NCI-H2196 treated with DMSO at 0.1 percent for 48 hours (cell line): Measurements from ENCODE around the gene MYNN.
A peak's percentile ranks its signal among the peaks of the same experiment; 100 is the strongest.

Experiments
- DNase-seq: peaks from one replicate; lab custom pipeline; 2025; ENCODE audit not compliant: unreplicated experiment; lab: John Stamatoyannopoulos, UW

MYNN gene

GRCh38 chr3:169774186-169774585 lies 990 bp downstream of the MYNN start:
- DNase-seq, result no peak

- DNase-seq, result no peak
Observed at GRCh38 chr3:169777822-169778221, 4.6 kb downstream of the MYNN start.

DNA sequence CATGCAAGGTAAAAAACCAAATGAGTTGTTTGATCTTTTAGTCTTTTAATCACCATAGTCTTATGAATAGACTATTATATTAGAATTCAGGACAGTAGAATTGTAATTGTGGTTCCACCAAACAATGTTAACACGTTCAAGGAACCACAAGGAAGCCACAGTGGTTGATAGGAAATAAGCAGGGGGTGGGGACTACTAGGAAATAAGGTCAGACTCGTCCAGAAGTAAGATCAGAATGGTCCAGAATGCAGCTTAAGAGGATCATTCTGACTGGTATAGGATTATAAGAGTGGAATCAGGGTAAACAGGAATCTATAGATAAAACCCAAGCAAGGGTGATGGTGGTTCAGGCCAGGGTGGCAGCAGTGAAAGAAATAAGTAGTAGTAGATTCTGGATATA lies 7.5 kb downstream of the MYNN start:
- no peak for DNase-seq

GRCh38 chr3:169781209-169781855 lies 8.1 kb downstream of the MYNN start:
- no peak for DNase-seq

DNA sequence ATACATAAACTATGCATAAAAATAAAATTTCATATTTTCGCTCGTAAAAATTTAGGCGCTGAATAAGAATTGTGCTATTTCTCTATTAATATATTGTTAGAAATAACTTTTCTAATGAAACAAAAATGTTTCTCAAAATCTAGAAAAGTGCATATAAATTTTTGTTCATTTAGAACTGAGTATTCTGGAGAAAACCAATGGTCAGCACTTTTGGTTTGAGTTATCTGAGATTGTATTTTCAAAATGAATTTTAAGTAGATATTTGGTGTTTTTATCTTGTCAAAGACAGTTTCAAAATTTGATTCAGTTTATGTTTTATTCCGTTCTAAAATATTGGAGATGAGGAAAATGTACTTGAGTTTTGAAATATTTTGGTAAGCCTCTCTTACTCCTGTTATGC lies 13.9 kb downstream of the MYNN start:
- DNase-seq, result no peak

DNA sequence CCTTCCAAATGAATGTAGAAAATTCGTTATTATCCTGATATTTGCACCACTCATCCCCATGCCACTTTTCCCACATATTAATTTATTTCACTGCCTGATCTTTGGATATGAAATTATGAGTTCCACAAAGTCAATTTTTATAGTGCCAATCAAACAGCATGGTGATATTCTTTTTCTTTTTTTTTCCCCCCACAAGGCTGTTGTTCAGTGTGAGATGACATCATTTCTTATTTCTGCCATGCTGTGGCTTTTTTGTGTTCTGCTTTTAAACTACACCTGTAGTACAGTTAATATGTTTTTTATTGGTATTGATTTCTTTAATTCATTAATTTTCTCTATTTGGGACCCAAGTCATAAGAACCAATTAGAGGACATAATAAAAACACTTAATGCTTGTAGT lies 14.6 kb downstream of the MYNN start:
- DNase-seq, result no peak

- DNase-seq, result no peak
Observed at GRCh38 chr3:169790219-169790618, 17.0 kb downstream of the MYNN start.

- DNase-seq, result no peak
Observed at GRCh38 chr3:169790687-169791429, 17.7 kb downstream of the MYNN start.

DNA sequence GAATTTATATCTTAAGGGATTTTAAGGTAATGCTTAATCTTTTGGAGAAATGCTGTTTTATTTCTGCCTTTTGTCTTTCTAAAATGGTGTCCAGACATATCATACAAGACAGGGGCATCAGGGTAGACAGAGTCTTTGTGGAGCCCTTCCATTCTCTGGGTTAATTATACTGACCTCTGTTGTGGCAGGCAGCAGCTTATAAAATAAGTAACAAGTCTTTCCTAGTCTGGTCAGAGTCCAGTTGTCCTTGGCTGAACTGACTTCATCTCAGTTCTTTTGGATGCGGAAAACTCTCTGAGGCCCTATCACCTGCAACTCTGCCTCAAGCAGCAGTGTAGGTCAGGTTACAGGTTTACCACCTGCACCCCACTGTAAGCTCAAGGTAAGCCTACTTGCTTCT lies 19.2 kb downstream of the MYNN start:
- DNase-seq, result no peak

DNA sequence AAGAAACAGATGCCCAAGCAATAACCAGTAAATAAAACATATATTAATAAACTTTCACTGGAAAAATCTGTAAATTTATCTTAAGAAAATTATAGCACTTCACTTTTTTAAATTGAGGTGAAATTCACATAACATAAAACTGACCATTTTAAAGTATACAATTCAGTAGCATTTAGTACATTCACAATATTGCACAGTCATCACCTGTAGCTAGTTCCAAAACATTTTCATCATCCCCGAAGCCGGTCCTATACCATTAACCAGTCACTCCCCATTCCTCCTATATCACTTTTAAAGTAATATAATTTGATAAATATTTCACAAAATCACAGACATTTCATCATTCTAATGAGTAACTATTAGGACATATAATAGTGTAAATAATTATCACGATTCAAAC lies 31.5 kb downstream of the MYNN start:
- DNase-seq, result no peak

GRCh38 chr3:169809230-169809795 lies 36.1 kb downstream of the MYNN start:
- no peak for DNase-seq

- DNase-seq, result peak; percentile 34
Observed at GRCh38 chr3:169811631-169812331, 38.6 kb downstream of the MYNN start.

GRCh38 chr3:169812332-169813235 lies 39.4 kb downstream of the MYNN start, which contains the start of the genes LRRC34 and LRRIQ4:
LRRC34 (minus strand) TSS chr3:169812904; CDS start chr3:169812548, 356 bp downstream.
LRRIQ4 (plus strand) TSS chr3:169812870; CDS start chr3:169821922, 9,052 bp downstream.
- DNase-seq, result peak; percentile 95

GRCh38 chr3:169813278-169813677 lies 40.1 kb downstream of the MYNN start:
- no peak for DNase-seq

DNA sequence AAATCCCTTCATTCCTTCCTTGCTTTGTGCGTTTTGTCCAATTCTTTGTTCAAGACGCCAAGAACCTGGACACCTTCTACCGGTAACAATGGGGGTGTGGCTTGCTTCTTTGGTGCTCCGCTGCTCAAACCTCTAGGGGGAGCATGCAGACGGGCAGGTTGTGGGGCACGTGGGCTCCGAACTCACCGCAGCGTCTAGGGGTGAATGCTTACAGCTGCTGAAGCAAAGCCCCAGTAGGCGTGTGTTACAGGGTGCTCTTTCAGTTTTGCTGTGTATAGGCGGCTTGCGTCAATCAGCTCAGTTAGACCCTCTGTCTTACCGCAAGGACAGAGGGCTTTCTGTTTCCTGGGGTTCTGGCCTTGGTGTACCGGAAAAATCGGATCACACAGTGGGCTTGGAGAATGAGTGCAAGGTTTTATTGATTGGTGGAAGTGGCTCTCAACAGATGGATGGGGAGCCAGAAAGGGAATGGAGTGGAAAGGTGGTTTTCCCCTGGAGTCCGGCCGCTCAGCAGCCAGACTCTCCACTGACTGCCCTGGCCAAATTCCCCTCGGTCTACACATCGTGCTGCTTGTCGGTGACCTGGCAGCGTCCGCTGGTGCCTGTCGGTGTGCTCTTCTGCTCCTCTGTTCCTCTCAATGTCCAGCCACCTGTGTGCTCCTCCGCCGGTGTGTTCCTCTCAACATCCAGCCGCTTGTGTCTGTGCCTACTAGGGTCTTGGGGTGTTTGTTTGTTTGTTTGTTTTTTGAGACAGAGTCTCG lies 40.7 kb downstream of the MYNN start:
- DNase-seq, result peak; percentile 81

DNA sequence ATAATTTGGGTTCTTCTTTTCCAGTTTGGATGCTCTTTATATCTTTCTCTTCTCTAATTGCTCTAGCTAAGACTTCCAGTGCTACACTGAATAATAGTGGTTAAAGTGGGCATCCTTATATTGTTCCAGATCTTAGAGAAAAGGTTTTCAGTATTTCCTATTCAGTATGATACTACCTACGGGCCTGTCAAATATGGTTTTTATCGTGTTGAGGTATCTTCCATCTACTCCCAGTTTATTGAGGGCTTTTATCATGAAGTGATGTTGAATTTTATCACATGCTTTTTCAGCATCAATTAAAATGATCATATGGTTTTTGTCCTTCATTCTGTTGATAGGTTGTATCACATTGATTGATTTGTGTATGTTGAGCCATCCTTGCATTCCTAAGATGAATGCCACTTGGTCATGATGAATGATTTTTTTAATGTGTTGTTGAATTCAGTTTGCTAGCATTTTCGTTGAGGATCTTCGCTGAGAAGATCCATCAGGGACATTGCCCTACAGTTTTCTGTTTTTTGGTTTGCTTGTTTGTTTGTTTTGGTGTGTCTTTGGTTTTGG lies 42.5 kb downstream of the MYNN start:
- no peak for DNase-seq

DNA sequence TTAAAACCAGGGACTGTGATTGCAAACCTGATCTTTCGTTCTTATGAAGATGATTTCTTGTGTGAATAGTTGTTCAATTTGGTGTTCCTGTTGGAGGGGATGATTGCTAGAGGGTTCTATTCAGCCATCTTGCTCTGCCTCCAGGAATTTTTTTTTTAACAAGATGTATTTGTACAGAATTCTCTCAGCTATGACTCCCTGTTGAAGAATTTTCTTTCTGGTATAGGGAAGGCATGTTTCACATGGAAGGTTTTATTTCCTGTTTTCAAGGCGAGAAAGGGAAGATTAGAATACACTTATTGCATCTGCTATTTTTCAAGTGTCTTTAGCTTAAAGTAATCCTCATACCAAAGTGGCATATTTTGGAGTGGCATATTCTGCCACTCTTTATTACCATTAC lies 45.1 kb downstream of the MYNN start:
- DNase-seq, result no peak

DNA sequence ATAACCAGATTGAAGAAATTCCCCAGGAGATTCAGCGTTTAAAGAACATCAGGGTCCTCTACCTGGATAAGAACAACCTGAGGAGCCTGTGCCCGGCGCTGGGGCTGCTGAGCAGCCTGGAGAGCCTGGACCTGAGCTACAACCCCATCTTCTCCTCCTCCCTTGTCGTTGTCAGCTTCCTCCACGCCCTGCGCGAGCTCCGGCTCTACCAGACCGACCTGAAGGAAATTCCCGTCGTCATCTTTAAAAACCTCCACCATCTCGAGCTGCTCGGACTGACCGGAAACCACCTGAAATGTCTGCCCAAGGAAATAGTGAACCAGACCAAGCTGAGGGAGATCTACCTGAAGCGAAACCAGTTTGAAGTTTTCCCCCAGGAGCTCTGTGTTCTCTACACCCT lies 48.9 kb downstream of the MYNN start:
- DNase-seq, result no peak

GRCh38 chr3:169822540-169822939 lies 49.3 kb downstream of the MYNN start:
- peak; percentile 67 for DNase-seq

DNA sequence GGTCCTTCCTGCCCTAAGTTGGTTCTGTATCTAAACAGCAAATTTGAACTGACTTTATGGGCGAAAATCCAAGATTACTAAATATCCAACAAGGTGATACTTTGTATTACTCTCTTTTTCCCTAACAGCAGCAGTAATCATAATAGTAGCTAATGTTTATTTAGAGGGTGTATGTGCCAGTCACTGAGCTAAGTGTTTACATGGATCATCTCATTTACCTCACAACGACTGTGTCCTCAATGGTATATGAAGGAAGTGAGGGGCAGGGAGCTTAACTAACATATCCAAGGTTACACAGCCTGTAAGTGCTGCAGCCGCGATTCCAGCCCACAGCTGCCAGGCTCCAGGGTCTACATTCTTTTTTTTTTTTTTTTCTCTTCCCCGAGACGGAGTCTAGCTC lies 49.8 kb downstream of the MYNN start:
- DNase-seq, result peak; percentile 67
